HG02884 (cell line): Measurements from ENCODE around the gene ACOT4.
A peak's percentile ranks its signal among the peaks of the same experiment; 100 is the strongest.
"Not testable (repeated sequence)": the region's sequence is repeated elsewhere in the genome, so short reads cannot be mapped to it uniquely, and the experiment has no call there.

Experiments used
- ATAC-seq: cut with Tn5 transposase; IDR thresholded peaks from one replicate; pipeline ENCODE4 v1.9.1; 2021; ENCODE audit warnings: mild to moderate bottlenecking, moderate library complexity; ENCODE audit not compliant: unreplicated experiment

The ACOT4 gene, protein sequence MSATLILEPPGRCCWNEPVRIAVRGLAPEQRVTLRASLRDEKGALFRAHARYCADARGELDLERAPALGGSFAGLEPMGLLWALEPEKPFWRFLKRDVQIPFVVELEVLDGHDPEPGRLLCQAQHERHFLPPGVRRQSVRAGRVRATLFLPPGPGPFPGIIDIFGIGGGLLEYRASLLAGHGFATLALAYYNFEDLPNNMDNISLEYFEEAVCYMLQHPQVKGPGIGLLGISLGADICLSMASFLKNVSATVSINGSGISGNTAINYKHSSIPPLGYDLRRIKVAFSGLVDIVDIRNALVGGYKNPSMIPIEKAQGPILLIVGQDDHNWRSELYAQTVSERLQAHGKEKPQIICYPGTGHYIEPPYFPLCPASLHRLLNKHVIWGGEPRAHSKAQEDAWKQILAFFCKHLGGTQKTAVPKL

GRCh38 chr14:73591690-73592449 lies at the start of gene ACOT4:
TSS of gene ACOT4 (plus strand) at chr14:73591873. CDS start at chr14:73591960, 87 bp downstream.
- ATAC-seq = no peak

DNA sequence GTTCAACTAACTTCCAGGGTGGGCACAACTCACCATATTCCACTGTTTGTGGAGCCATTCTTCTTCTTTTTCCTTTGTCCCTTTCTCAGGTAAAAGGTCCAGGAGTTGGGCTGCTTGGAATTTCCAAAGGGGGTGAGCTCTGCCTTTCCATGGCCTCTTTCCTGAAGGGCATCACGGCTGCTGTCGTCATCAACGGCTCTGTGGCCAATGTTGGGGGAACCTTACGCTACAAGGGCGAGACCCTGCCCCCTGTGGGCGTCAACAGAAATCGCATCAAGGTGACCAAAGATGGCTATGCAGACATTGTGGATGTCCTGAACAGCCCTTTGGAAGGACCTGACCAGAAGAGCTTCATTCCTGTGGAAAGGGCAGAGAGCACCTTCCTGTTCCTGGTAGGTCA lies 48.7 kb upstream of the ACOT4 start:
- ATAC-seq = not testable (repeated sequence)

GRCh38 chr14:73545353-73545752 lies 46.3 kb upstream of the ACOT4 start:
- ATAC-seq = not testable (repeated sequence)

DNA sequence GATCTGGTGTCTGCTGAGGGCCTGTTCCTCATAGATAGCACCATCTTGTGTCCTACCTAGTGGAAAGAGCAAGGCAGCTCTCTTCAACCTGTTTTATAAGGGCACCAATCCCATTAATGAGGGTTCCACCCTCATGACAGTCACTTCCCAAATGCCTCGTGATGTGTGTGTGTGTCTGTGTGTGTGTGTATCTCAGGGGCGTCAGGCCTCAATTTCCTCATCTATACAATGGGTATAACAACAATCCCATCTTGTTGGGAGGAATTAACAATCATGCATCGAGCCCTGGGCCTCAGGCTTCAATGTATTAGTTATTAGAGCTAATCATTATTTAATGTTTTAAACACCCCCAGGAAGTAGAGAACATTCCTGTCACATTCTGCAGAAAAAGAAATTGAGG lies 42.6 kb upstream of the ACOT4 start:
- ATAC-seq = not testable (repeated sequence)

- not testable (repeated sequence) for ATAC-seq
These were observed 41.7 kb upstream of the ACOT4 start for GRCh38 chr14:73549889-73550524.

GRCh38 chr14:73553845-73554244 lies 37.8 kb upstream of the ACOT4 start:
- ATAC-seq = no peak

DNA sequence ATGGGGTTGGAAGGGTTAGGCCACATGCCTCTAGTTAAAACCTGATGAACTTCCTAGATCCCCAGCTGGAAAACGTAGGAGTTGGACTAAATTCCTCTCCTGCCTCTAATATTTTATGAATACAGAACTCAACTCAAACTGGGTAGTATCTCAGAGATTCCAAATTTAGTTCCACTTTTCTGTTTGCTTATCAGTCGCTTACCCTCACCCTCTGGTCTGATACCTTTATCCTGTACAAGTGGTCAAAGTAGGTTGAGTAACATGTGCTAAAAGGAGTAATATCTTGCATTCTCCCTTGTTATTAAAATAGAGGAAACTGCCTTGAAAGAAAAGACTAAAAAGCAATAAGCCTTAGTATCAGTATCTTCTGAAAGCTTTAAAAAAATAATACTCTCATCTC lies 34.5 kb upstream of the ACOT4 start:
- not testable (repeated sequence) for ATAC-seq

- ATAC-seq = not testable (repeated sequence)
These were observed 33.4 kb upstream of the ACOT4 start for GRCh38 chr14:73558238-73558637.

GRCh38 chr14:73562256-73562655 lies 29.4 kb upstream of the ACOT4 start:
- ATAC-seq = not testable (repeated sequence)

DNA sequence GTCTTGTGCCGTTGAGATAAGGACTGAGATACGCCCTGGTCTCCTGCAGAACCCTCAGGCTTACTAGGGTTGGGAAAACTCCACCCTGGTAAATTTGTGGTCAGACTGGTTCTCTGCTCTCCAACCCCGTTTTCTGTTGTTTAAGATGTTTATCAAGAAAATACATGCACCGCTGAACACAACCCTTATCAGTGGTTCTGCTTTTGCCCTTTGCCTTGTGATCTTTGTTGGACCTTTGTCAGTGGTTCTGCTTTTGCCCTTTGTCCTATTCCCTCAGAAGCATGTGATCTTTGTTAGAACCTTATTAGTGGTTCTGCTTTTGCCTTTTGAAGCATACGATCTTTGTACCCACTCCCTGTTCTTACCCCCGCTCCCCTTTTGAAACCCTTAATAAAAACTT lies 29.0 kb upstream of the ACOT4 start:
- ATAC-seq = not testable (repeated sequence)

DNA sequence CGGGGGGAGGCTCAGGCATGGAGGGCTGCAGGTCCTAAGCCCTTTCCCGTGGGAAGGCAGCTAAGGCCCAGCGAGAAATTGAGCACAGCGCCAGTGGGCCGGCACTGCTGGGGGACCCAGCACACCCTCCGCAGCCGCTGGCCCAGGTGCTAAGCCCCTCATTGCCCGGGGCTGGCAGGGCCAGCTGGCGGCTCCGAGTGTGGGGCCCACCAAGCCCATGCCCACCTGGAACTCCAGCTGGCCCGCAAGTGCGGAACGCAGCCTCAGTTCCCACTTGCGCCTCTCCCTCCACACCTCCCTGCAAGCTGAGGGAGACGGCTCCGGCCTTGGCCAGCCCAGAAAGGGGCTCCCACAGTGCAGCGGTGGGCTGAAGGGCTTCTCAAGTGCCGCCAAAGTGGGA lies 25.2 kb upstream of the ACOT4 start:
- not testable (repeated sequence) for ATAC-seq

DNA sequence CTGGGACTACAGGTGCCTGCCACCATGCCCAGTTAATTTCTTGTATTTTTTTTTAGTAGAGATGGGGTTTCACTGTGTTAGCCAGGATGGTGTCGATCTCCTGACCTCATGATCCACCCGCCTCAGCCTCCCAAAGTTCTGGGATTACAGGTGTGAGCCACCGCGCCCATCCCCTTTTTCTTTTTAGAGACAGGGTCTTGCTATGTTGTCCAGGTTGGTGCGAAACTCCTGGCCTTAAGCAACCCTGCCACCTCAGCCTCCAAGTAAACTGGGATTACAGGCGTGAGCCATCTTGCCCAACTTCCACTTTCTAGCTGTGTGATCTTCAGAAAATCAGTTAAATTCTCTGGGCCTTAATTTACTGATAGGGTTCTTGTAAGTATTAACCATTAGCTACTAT lies 24.7 kb upstream of the ACOT4 start:
- ATAC-seq = not testable (repeated sequence)

- ATAC-seq = no peak
These were observed 24.3 kb upstream of the ACOT4 start for GRCh38 chr14:73567358-73567757.

GRCh38 chr14:73567951-73568885 lies 23.5 kb upstream of the ACOT4 start:
- no peak for ATAC-seq

GRCh38 chr14:73568886-73569184 lies 22.8 kb upstream of the ACOT4 start:
- not testable (repeated sequence) for ATAC-seq

GRCh38 chr14:73569185-73569958 lies 22.3 kb upstream of the ACOT4 start, which contains the start of gene ACOT2:
TSS of gene ACOT2 (plus strand) at chr14:73569213. CDS start at chr14:73569241, 28 bp downstream.
- peak; percentile 52 for ATAC-seq

DNA sequence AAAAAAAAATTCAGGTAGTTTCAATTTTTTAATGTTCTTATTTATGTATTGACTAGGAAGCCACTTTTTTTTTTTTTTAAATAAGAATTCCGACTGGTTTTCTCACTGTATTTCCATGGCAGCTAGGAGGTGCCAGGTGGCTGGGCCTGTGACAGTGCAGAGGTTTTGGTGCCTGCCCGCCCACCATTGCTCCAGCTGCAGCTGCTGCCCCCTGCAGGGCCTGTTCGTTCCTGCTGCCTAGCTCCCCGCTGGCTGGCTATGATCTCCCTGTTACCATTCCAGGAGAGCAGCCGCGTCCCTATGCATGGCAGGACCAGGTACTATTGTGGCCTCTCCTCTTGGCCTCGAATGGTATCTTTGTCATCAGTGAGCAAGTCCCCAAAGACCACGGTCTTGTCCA lies 20.8 kb upstream of the ACOT4 start:
- ATAC-seq = peak; percentile 47

DNA sequence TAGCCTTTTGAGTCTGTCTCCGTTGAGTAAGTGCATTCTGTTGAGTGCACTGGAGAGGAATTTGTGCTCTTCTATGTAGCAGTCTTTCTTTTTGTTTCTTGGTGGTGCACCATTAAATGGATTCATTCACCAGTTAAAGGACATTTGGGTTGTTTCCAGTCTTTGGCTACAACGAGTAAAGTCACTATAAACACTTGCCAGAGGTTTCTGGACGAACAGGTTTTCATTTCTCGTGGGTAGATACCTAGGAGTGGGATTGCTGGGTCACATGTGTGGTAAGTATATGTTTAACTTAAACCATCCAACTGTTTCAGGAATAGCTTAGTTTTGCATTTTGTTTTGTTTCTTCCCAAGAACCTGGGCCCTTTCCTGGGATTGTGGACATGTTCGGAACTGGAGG lies 18.6 kb upstream of the ACOT4 start:
- not testable (repeated sequence) for ATAC-seq

GRCh38 chr14:73573740-73574139 lies 17.9 kb upstream of the ACOT4 start:
- ATAC-seq = not testable (repeated sequence)

- not testable (repeated sequence) for ATAC-seq
These were observed 17.4 kb upstream of the ACOT4 start for GRCh38 chr14:73574251-73574650.
